Naive B cell (primary cell): ENCODE results near the gene SLC48A1. TPM values are rescaled to one million over a fixed set of nuclear protein-coding genes. Genes with fewer than 3 reads are reported as not detected.
A peak's percentile ranks its signal among the peaks of the same experiment; 100 is the strongest.

Experiments used
- ATAC-seq, 2 donors: fragments of 150-1000 bp; cut with Tn5 transposase; 2 replicates each; pipeline ENCODE4 v1.10.0; 2021; ENCODE audit warnings: low read depth in 2 of 2, mild to moderate bottlenecking in 2 of 2, moderate library complexity in 2 of 2
- DNase-seq: peaks from one replicate; pipeline ENCODE4 v3.0.0; 2022
- H3K27ac Mint-ChIP-seq, 6 donors: one replicate each; pipeline ENCODE4 v1.8.0; 2020 to 2022; ENCODE audit warnings: mild to moderate bottlenecking in 6 of 6, mixed read lengths in 6 of 6, moderate library complexity in 5 of 6, inconsistent platforms in 2 of 6
- H3K27me3 Mint-ChIP-seq, 3 donors: one replicate each; pipeline ENCODE4 v1.8.0; 2021 to 2022; ENCODE audit warnings: mixed read lengths in 3 of 3, mild to moderate bottlenecking in 1 of 3
- H3K36me3 Mint-ChIP-seq, 2 donors: one replicate each; pipeline ENCODE4 v1.8.0; 2020 to 2022; ENCODE audit warnings: mixed read lengths in 2 of 2, inconsistent platforms in 1 of 2, mild to moderate bottlenecking in 1 of 2
- H3K4me1 Mint-ChIP-seq, 3 donors: one replicate each; pipeline ENCODE4 v1.8.0; 2020 to 2022; ENCODE audit warnings: mixed read lengths in 3 of 3, inconsistent platforms in 1 of 3, mild to moderate bottlenecking in 1 of 3, moderate library complexity in 1 of 3
- H3K4me3 Mint-ChIP-seq, 8 donors: one replicate each; pipeline ENCODE4 v1.8.0; 2020 to 2022; ENCODE audit warnings: mild to moderate bottlenecking in 8 of 8, mixed read lengths in 8 of 8, moderate library complexity in 8 of 8, inconsistent platforms in 2 of 8
- H3K9me3 Mint-ChIP-seq, 7 donors: one replicate each; pipeline ENCODE4 v1.8.0; 2020 to 2022; ENCODE audit warnings: mixed read lengths in 7 of 7, mild to moderate bottlenecking in 5 of 7, inconsistent platforms in 2 of 7, moderate library complexity in 1 of 7
- polyA plus RNA-seq, 6 donors: library from polyadenylated mRNA; unstranded; fragments of 300-500 nt; fragmentation: Illumina TruSeq; gene quantifications; one replicate each; pipeline ENCODE4 v1.2.3, GENCODE V29; 2021; ENCODE audit warnings: low read depth in 6 of 6

Gene SLC48A1
- polyA plus RNA-seq, 6 donors from 2014 or later, result 12.2 to 18.3 (median 13.9) TPM

DNA sequence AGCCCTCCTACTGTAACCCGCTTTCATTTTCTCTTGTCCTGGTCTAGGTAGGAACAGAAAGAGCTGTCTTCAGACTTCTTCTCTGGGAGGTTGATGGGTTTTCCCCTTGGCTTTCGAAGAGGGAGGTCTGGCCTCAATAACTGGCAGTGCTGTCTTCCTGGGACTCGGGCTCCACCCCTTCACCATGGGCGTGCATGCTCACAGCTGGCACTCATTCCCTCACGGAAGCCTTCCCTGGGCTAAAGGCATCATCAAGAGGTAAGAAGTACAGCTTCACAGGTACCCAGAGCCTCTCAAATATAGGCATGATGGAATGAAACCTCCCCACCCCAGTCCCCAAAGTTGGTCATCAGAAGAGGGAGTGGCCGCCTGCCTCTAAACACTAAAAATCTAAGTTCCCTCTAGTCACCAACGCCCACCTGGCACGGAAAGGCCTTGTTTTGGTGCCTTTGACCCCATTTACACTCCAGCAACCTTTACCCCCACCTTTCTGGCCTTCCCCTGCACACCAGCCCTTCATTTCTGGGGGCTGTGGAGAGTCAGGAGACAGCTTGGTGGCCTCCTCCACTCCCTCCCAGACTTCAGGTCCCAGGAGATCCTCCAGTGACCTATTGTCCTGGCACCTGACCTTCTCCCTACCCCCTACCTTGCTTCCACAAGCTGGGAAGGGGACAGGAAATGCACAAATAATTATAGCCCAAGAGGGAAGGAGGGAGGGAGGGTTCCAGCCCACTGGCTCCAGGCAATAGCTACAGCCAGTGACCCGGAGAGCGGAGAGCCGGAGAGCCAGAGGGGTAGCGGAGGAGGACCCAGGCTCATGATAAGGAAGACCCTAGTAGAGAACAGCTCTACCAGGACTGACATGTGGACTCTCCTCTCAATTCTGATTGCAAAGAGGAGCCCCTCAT lies 17.1 kb upstream of the SLC48A1 start:
- DNase-seq, result peak; percentile 43
- peak overlapping the region; percentile 0 to 83 (median 32) for H3K4me3 Mint-ChIP-seq
- peak; percentile 47 to 52 for ATAC-seq
- no peaks in the 10 kb centered on the region for H3K36me3 Mint-ChIP-seq
- peaks cover 46 to 66% (median 49%) of the 10 kb centered on the region in 3 donors for H3K4me1 Mint-ChIP-seq
- H3K9me3 Mint-ChIP-seq, result no peaks in the 10 kb centered on the region
- peak overlapping the region; percentile 19 to 91 (median 56) for H3K27ac Mint-ChIP-seq
- H3K27me3 Mint-ChIP-seq, result no peaks in the 10 kb centered on the region

DNA sequence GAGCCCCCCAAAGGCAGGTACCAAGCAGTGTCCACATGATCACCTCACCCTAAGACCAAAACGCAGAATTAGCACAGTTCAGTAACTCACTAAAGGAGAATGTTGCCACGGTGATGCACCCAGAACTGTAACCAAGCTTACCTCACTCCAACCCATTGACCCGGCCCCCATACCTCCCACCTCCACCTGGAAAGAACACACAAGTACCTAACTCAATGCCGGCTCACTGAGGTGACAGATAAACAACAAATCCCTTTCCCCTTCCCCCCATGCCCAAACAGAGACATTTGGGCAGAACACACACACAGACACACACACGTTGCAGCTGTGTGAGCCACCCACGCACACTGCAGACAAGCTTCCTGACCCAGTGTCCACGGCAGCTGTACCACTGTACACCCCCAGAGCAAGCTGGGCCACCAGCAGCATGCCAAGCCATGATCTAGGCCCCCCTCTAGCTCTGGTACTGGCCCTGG lies 15.6 kb upstream of the SLC48A1 start:
- peak; percentile 9 to 15 for ATAC-seq
- H3K36me3 Mint-ChIP-seq, result no peaks in the 10 kb centered on the region

DNA sequence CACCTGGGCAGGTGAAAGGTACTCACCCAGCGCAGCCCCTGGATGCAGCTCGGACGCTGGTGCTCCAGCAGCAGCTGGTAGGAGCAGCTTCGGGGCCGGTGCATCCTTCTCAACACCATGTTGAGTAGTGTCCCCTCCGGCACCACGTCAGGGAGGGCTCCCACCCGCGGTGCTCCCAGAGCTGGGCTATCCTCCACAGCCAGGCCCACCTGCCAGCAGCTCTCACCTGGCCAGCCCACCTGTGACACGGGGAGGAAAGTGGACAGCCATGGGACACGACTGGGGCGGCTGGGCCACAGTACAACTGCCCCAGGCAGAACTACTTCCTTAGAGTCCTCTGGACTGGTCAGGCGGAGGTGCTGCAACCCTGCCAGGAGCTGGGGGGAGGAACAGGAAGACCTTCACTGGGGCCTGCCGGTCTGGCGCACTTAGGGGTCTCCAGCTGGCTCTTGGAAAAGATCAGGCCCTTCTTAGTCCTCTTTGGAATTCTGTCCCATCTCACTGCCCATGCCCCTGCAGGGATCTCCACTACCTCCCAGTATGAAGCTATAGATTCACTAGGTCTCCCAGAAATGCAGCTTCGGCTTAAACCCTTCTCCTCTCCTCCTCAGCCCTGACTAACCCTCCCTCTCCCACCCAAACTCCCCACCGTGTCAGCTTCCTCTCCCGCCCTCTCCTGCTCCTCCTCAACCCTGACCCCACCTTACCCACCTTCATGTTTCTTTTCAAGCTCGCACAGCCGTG lies 15.0 kb upstream of the SLC48A1 start:
- Mint-ChIP-seq H3K27ac (peak overlapping the region; percentile 10 to 91 (median 46)), H3K4me3 (peak overlapping the region; percentile 49 to 93 (median 84)), H3K36me3 (no peaks in the 10 kb centered on the region), H3K4me1 (peaks cover 43 to 61% (median 48%) of the 10 kb centered on the region in 3 donors), H3K9me3 (no peaks in the 10 kb centered on the region), H3K27me3 (no peaks in the 10 kb centered on the region)
- ATAC-seq (no peak), DNase-seq (no peak)

More for the DNA sequence above, 15.6 kb upstream of the SLC48A1 start:
- H3K27ac Mint-ChIP-seq, result peak overlapping the region; percentile 3 to 91 (median 80)
- no peaks in the 10 kb centered on the region for H3K9me3 Mint-ChIP-seq
- DNase-seq, result no peak
- no peaks in the 10 kb centered on the region for H3K27me3 Mint-ChIP-seq
- H3K4me1 Mint-ChIP-seq, result peaks cover 46 to 66% (median 49%) of the 10 kb centered on the region in 3 donors
- peak overlapping the region in 7 of 8 donors; percentile 49 to 87 (median 74) for H3K4me3 Mint-ChIP-seq

DNA sequence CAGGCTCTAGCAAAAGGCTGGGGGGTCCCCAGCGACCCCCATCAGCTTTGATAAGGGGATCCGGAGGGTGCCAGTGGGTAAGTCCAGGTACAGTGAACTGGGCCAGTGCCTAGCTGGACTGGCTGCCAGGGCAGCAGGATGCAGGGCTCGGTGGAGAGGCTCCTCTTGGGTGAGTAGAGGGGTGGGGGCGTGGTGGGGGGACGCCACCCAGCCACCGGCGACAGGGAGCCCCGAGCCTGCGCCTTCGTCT lies 14.5 kb upstream of the SLC48A1 start:
- no peaks in the 10 kb centered on the region for H3K9me3 Mint-ChIP-seq
- peak overlapping the region in 3 of 6 donors; percentile 10 to 91 (median 78) for H3K27ac Mint-ChIP-seq
- peak overlapping the region; percentile 49 to 93 (median 84) for H3K4me3 Mint-ChIP-seq
- no peaks in the 10 kb centered on the region for H3K27me3 Mint-ChIP-seq
- DNase-seq (no peak), ATAC-seq (no peak)
- H3K4me1 Mint-ChIP-seq, result peaks cover 40 to 57% (median 46%) of the 10 kb centered on the region in 3 donors
- H3K36me3 Mint-ChIP-seq, result no peaks in the 10 kb centered on the region

DNA sequence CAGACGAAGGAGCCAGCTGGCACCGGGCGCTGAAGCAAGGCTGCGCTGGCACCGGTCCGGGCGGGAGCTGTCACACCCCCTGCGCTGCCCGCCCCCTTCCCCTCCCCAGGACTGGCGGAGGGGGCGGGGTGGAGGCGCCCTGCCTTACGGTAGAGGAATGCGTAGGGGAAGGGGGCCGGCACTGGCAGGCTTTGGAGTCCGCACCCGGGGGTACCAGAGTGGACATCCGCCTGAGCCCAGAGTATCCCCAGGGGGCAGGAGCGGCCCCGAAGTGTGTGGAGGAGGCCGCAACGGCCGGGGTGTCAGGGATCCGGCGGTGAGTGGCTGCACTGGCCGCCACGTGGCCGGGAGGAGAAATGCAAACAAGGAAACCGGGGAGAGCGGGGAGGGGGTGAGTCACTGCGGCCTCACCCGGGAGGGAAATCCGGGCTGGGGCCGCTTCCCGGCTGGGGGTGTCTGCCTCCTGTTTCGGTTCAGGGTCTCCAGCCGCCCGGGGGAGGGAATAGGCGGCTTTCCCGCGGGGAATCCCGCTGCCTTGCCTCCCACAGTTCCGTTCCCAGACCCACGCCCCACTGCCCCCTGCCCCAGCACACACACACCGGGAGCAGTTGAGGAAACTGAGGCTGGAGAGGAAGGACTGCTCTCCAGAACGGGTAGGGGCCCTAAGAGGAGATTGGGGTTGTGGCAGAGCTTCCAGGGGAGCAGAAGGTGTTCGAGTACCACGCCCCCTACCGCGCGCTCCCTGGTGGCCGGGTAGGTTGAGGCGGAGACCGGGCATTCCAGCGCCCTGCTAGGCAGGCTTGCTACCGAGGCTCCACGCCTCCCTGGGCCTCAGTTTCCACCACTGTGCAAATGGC lies 14.0 kb upstream of the SLC48A1 start, which contains the start of gene RAPGEF3:
RAPGEF3 (minus strand) TSS at position 47 of the 857 bp plus-strand sequence. CDS start 324 bp downstream, outside the sequence.
- ATAC-seq (peak; percentile 68 to 70), DNase-seq (peak; percentile 69)
- H3K27ac Mint-ChIP-seq, result peak within 1 kb of the TSS; percentile 10 to 91 (median 56)
- H3K36me3 Mint-ChIP-seq, result no peaks in the 10 kb centered on the region
- peak within 1 kb of the TSS; percentile 49 to 93 (median 84) for H3K4me3 Mint-ChIP-seq
- H3K27me3 Mint-ChIP-seq, result no peaks in the 10 kb centered on the region
- no peaks in the 10 kb centered on the region for H3K9me3 Mint-ChIP-seq
- H3K4me1 Mint-ChIP-seq, result peaks cover 40 to 59% (median 48%) of the 10 kb centered on the region in 3 donors

DNA sequence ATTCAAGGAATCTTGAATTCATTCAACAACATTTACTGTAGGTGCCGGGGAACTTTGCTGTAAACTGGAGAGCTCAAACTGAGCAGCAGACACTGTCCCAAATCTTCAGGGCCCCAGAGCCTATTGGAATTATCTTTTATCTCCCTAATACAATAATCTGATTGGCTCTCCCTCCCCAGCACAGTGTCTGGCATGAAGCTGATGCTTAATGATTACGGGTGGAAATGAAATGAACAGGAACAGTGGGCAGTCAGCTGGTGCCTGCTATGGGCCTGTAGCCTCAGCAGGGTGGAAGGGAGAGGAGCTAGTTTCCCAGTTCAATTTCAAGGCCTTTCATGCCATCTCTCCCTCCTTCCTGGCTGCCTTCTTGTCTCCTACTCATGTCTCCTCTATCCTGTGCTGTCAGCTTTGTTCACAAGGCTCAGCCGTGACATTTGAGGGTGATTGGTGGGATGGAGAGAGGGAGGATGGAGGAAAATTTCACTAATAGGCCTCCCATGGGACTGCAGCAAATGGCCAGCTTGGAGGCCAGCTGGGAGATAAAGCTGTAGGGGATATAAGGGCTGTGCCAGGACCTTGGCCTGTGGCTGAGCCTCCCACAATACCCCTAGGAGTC lies 10.1 kb upstream of the SLC48A1 start:
- Mint-ChIP-seq H3K36me3 (no peaks in the 10 kb centered on the region), H3K4me3 (peak overlapping the region in 2 of 8 donors; percentile 4 to 42), H3K4me1 (peaks cover 20 to 25% (median 22%) of the 10 kb centered on the region in 3 donors), H3K9me3 (no peaks in the 10 kb centered on the region), H3K27ac (peak overlapping the region in 1 of 6 donors; percentile 52), H3K27me3 (no peaks in the 10 kb centered on the region)
- no peak for ATAC-seq
- DNase-seq, result no peak

DNA sequence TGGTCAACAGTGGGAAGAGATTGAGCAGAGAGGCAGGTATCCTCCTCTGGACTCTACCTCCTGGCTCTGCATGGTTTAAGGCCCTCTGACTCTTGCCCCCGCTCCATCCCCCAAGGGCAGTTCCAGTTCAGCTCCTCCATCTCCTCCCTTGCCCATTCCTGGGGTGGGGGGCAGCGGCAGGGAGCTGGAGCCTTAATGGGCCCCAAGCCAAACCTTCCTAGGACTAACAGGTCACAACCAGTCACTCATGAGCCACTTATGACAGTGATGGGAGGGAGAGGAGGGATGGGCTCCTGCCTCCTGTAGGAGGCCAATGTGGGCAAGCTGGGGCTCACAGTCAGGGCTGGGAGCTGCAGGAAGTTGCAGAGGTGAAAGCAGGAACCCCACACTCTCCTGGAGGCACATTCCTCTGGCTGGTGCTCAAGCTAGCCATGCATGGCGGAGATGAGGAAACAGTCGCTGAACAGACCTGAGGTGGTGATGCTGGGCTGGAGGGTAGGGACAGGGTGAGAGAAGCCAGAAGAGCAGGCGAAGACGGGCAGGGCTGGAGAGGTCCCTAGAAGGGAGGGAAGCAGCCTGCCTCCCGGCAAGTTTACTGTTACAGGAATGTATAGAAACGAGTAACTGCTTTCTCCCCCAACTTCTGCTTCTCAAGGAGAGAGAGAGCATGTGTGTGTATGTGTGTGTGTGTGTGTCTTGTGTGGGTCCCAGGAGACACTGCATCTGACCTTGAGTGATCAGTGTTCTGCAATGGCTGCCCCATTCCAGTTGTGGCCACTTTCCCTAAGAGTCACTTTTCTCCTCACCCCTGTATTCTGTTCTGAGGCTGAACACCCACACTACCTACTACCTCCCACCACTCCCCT lies 9.3 kb upstream of the SLC48A1 start:
- Mint-ChIP-seq H3K36me3 (no peaks in the 10 kb centered on the region), H3K27ac (peak overlapping the region in 2 of 6 donors; percentile 12 to 75), H3K27me3 (no peaks in the 10 kb centered on the region), H3K9me3 (no peaks in the 10 kb centered on the region), H3K4me3 (peak overlapping the region in 1 of 8 donors; percentile 38), H3K4me1 (peaks cover 15 to 19% (median 17%) of the 10 kb centered on the region in 3 donors)
- DNase-seq (no peak), ATAC-seq (peak; percentile 13)

DNA sequence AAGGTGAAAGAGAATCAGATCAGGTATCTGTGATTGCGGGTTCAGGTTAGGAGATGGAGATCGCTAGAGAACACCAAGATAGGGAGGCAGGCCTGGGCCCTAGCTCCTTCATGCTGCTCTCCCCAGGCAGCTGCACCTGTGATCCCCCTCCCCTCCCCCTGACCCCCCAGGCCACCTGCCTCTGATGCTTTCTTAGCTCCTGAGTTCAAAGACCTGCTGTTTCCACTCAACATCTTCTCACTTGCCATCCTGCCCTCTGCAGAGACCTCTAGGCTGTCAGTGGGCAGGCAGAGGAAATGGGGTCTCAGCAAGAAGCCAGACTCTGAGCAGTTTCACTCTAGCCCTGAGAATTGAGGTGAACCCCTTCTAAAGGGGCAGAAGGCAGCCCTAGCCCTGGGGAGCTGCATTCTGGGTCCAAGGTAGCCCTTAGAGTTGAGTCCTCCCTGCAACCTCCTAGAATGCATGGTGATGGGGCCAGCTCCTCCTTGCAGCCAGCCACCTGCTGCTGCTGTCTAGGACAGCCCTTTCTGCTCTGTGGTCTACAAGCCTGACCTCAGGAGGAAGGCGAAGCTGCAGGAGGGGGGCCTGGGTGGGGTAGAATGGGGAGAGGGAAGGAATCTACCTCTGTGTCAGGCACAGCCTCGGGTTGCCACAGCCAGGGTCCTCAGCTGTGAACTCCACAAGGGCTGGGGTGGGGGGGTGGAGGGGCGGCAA lies 6.4 kb upstream of the SLC48A1 start:
- no peaks in the 10 kb centered on the region for H3K36me3 Mint-ChIP-seq
- H3K4me1 Mint-ChIP-seq, result peaks cover 11 to 17% (median 11%) of the 10 kb centered on the region in 3 donors
- peak overlapping the region in 1 of 8 donors; percentile 41 for H3K4me3 Mint-ChIP-seq
- H3K9me3 Mint-ChIP-seq, result no peaks in the 10 kb centered on the region
- no peaks in the 10 kb centered on the region for H3K27me3 Mint-ChIP-seq
- DNase-seq (no peak), ATAC-seq (peak in 1 of 2 donors; percentile 18)
- H3K27ac Mint-ChIP-seq, result no peak overlapping the region

DNA sequence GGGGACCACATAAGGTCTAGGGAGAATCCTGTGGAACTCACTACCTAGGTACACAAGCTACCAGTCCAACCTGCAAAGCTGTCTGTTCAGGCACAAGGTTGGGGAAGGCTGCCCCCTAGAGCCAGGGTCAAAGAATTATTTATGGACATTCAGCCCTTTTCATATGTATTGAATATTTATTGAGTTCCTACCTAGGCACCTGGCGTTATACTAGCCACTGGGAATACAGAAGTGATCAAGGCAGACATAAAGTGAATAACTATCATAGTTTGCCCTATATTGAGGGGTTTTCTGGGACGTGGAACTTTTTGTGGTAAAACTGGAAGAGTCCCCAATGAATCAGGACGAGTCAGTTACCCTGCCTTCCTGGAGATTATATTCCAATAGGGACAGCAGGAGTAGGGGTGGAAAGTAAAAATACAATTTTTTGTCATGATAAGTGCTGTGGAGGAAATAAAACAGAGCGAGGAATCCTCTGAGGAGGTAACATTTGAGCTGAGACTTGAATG lies 5.8 kb upstream of the SLC48A1 start:
- peaks cover 11 to 19% (median 12%) of the 10 kb centered on the region in 3 donors for H3K4me1 Mint-ChIP-seq
- H3K27ac Mint-ChIP-seq, result peak overlapping the region in 1 of 6 donors; percentile 79
- ATAC-seq (peak; percentile 70 to 87), DNase-seq (peak; percentile 68)
- no peaks in the 10 kb centered on the region for H3K27me3 Mint-ChIP-seq
- peak overlapping the region in 1 of 8 donors; percentile 41 for H3K4me3 Mint-ChIP-seq
- H3K36me3 Mint-ChIP-seq, result no peaks in the 10 kb centered on the region
- no peaks in the 10 kb centered on the region for H3K9me3 Mint-ChIP-seq

DNA sequence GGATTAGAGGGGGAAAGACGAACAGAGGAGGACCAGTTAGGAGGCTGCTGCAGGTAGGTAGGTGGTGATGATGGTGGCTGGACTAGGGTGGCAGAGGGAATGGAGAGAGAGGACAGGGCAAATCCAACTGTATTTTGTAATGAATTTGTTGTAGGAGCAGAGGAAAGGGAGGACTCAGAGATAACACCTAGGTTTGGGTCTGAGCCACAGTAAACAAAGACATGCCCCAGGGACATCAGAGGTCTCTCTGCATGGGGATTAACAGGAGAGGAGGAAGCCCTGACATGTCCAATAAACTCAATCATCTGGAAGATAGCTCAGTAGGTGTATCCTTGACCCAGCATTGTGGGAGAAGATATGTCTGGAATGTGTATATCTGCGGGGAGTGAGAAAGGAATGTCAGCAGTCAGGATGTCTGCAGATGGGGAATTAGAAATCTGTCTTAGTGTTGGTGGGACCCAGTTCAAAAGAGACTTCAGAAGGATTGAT lies 4.7 kb upstream of the SLC48A1 start:
- no peaks in the 10 kb centered on the region for H3K27me3 Mint-ChIP-seq
- no peaks in the 10 kb centered on the region for H3K36me3 Mint-ChIP-seq
- ATAC-seq, result no peak
- peaks cover 14 to 22% (median 15%) of the 10 kb centered on the region in 3 donors for H3K4me1 Mint-ChIP-seq
- no peak for DNase-seq
- H3K27ac Mint-ChIP-seq, result no peak overlapping the region
- no peak overlapping the region for H3K4me3 Mint-ChIP-seq
- no peaks in the 10 kb centered on the region for H3K9me3 Mint-ChIP-seq
